ENCODE measurements around the gene CIB4. TPM values are rescaled to one million over a fixed set of nuclear protein-coding genes. Genes with fewer than 3 reads are reported as not detected.

The CIB4 gene
- total and polyA plus RNA-seq, 2 of the 4 experiments (the other 2 are of a cell fraction) = not detected

DNA sequence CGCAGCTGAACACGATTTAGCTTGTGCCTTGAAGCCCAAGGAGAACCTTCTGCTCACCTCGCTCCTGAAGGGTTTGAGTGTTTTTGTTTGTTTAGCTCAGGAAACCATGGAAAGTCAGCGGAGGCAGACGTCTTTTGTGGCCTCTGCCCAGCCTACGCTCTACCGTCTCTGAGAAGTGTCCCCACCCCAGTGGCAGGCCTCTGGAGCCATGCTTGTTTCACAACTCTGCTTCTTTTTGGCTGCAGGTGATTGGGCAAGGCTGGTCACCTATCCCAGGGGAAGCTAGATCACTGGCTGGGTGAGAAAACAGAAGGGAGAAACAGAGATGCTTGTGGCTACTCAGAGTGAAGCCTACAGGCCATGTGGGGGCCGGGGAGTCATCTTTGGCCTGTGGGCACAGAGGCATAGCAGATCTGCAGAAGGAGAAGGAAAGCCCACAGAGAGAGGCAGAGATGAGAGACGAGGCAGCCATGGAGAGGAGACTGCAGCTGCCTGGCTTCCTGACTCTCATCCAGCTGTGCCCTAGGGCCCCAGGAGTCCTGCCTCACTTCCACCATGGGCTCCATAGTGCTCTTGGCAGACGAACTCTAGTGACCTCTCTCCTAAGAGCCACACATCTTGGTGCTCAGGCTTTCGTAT is 50.1 kb downstream of the CIB4 start:
- Histone ChIP-seq H2AK9ac (replicated peaks; ENCODE audit: low read depth, low read length, poor library complexity) (no peak overlapping the region), H2AFZ (replicated peaks; ENCODE audit: low read length, poor library complexity) (no peak overlapping the region), H3K18ac (ENCODE audit: low read depth, low read length) (no peak overlapping the region), H3K4me1 (ENCODE audit: control insufficient read depth, insufficient read depth, low read length) (no peaks in the 10 kb centered on the region), H3K14ac (replicated peaks; ENCODE audit: low read depth, low read length) (no peak overlapping the region), H3K9me1 (ENCODE audit: insufficient read depth, low read length) (no peaks in the 10 kb centered on the region), H2BK120ac (ENCODE audit: low read depth, low read length) (no peak overlapping the region), H3K23ac (ENCODE audit: low read depth, low read length) (no peak overlapping the region), H3K79me1 (ENCODE audit: low read depth in 1 of 2, low read length in 2 of 2) (no peaks in the 10 kb centered on the region), H3K36me3 (ENCODE audit: control insufficient read depth, insufficient read depth, low read length) (no peaks in the 10 kb centered on the region), H3K9ac (ENCODE audit: low read depth, low read length) (no peak overlapping the region), H2BK5ac (ENCODE audit: low read depth, low read length, poor library complexity, severe bottlenecking) (no peak overlapping the region), H2BK15ac (ENCODE audit: low read depth, low read length) (no peak overlapping the region), H3K9me3 (ENCODE audit: control insufficient read depth, insufficient read depth, low read length) (no peaks in the 10 kb centered on the region), H2BK20ac (ENCODE audit: low read depth, low read length) (no peak overlapping the region), H3K4me3 (ENCODE audit: insufficient read depth, low read depth, low read length) (no peak overlapping the region), H4K20me1 (ENCODE audit: insufficient read depth, low read length) (no peaks in the 10 kb centered on the region), H2AK5ac (ENCODE audit: low read depth, low read length) (no peak overlapping the region), H3K4me2 (ENCODE audit: low read depth, low read length) (no peak overlapping the region), H3K27me3 (ENCODE audit: control insufficient read depth, insufficient read depth, low read length) (peaks cover 64% of the 10 kb centered on the region), H4K91ac (ENCODE audit: insufficient read depth, low read depth, low read length) (no peak overlapping the region), H3K27ac (ENCODE audit: insufficient read depth, low read length) (no peak overlapping the region), H4K5ac (ENCODE audit: low read depth, low read length) (no peak overlapping the region), H4K8ac (ENCODE audit: low read depth in 2 of 2, low read length in 2 of 2) (no peak overlapping the region), H3K4ac (ENCODE audit: low read depth, low read length) (no peak overlapping the region), H3K56ac (ENCODE audit: extremely low read depth, insufficient read depth, low read length) (no peak overlapping the region)
- no TSS peak for BruUV-seq (replicated peaks)
- POLR2A ChIA-PET (ENCODE audit: unreplicated experiment) = no interaction called here
- intact Hi-C loops (cut with micrococcal nuclease) = no loop called here
- dilution Hi-C loops (cut with HindIII; ENCODE audit: low sequenced_read_pairs, unreplicated experiment) = no loop called here
- TF ChIP-seq, protein P1, sequence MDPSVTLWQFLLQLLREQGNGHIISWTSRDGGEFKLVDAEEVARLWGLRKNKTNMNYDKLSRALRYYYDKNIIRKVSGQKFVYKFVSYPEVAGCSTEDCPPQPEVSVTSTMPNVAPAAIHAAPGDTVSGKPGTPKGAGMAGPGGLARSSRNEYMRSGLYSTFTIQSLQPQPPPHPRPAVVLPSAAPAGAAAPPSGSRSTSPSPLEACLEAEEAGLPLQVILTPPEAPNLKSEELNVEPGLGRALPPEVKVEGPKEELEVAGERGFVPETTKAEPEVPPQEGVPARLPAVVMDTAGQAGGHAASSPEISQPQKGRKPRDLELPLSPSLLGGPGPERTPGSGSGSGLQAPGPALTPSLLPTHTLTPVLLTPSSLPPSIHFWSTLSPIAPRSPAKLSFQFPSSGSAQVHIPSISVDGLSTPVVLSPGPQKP (IDR thresholded peaks at IDR 0.05; ENCODE audit: borderline replicate concordance, low read depth, low read length) = no peak
- TF ChIP-seq, protein P2, sequence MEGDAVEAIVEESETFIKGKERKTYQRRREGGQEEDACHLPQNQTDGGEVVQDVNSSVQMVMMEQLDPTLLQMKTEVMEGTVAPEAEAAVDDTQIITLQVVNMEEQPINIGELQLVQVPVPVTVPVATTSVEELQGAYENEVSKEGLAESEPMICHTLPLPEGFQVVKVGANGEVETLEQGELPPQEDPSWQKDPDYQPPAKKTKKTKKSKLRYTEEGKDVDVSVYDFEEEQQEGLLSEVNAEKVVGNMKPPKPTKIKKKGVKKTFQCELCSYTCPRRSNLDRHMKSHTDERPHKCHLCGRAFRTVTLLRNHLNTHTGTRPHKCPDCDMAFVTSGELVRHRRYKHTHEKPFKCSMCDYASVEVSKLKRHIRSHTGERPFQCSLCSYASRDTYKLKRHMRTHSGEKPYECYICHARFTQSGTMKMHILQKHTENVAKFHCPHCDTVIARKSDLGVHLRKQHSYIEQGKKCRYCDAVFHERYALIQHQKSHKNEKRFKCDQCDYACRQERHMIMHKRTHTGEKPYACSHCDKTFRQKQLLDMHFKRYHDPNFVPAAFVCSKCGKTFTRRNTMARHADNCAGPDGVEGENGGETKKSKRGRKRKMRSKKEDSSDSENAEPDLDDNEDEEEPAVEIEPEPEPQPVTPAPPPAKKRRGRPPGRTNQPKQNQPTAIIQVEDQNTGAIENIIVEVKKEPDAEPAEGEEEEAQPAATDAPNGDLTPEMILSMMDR (conservative IDR thresholded peaks at IDR 0.05; ENCODE audit: low read depth, low read length) = no peak
- no peak for TF ChIP-seq MAZ (IDR thresholded peaks at IDR 0.05; ENCODE audit: borderline replicate concordance, low read depth, low read length)
- no peak for TF ChIP-seq MAFK (IDR thresholded peaks at IDR 0.05; ENCODE audit: low read depth, low read length)
- TF ChIP-seq, protein P3, sequence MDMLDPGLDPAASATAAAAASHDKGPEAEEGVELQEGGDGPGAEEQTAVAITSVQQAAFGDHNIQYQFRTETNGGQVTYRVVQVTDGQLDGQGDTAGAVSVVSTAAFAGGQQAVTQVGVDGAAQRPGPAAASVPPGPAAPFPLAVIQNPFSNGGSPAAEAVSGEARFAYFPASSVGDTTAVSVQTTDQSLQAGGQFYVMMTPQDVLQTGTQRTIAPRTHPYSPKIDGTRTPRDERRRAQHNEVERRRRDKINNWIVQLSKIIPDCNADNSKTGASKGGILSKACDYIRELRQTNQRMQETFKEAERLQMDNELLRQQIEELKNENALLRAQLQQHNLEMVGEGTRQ (IDR thresholded peaks at IDR 0.05; ENCODE audit: low read depth, low read length) = no peak
- TF ChIP-seq RCOR1 (IDR thresholded peaks at IDR 0.05; ENCODE audit: insufficient replicate concordance, low read length) = no peak
- no peak for TF ChIP-seq FOS (IDR thresholded peaks at IDR 0.05; ENCODE audit: low read depth, low read length)
- TF ChIP-seq SMC3 (IDR thresholded peaks at IDR 0.05; ENCODE audit: low read depth, low read length) = no peak
- TF ChIP-seq RFX5 (IDR thresholded peaks at IDR 0.05; ENCODE audit: low read depth, low read length) = no peak
- TF ChIP-seq CEBPB (IDR thresholded peaks at IDR 0.05; ENCODE audit: low read depth, low read length) = no peak
- TF ChIP-seq CHD1 (IDR thresholded peaks at IDR 0.05; ENCODE audit: low read depth, low read length) = no peak
- TF ChIP-seq RAD21 (IDR thresholded peaks at IDR 0.05; ENCODE audit: low read length) = no peak
- TF ChIP-seq BHLHE40 (IDR thresholded peaks at IDR 0.05; ENCODE audit: low read depth, low read length) = no peak
- no peak for TF ChIP-seq POLR2A (IDR thresholded peaks at IDR 0.05; ENCODE audit: low read depth, low read length)
- no peak for TF ChIP-seq NFE2L2 (IDR thresholded peaks at IDR 0.05; ENCODE audit: low read depth, low read length)
- no peak for TF ChIP-seq MXI1 (IDR thresholded peaks at IDR 0.05; ENCODE audit: borderline replicate concordance, low read depth, low read length)
- CTCF ChIA-PET = interaction anchor here (1.2 kb wide), 1 partner anchor 14 kb away, joined by 3 read pairs; no protein-coding TSS in a partner anchor
- no peak for DNase-seq
- WGBS, 2 experiments (ENCODE audit: extremely low coverage in 2 of 2, insufficient read length in 1 of 2) = 73% methylated on average over 3 of the region's 11 CpGs; no CpG with 5 or more reads in 1 of the 2 experiments
- ATAC-seq (ENCODE audit: low read depth) = no peak
- in situ Hi-C loops (cut with MboI; ENCODE audit: low sequenced_read_pairs) = no loop called here

Measured in IMR-90 (cell line).